KBM-7 (cell line): ENCODE data around the gene DCP1A.
"Not testable (repeated sequence)": the region's sequence is repeated elsewhere in the genome, so short reads cannot be mapped to it uniquely, and the experiment has no call there.

Experiments used
- DNase-seq: peaks from one replicate; pipeline ENCODE4 v3.0.0-alpha.2; 2015
- in situ Hi-C: fragments of 300-500 bp; cut with MboI; formaldehyde crosslinking; loops from 2 replicates; pipeline ENCODE4 v1.14.3; 2020; ENCODE audit warnings: low sequenced_read_pairs, low pct_unique_long_range_greater_than_20kb, mixed read lengths

The DCP1A gene

GRCh38 chr3:53278667-53279066, 68.7 kb downstream of the DCP1A start:
- no peak for DNase-seq
- in situ Hi-C loops: no loop called here

GRCh38 chr3:53274938-53275605, 72.3 kb downstream of the DCP1A start:
- no peak for DNase-seq
- in situ Hi-C loops: no loop called here

GRCh38 chr3:53273146-53273670, 74.1 kb downstream of the DCP1A start:
- no peak for DNase-seq

GRCh38 chr3:53269888-53270880, 77.2 kb downstream of the DCP1A start:
- in situ Hi-C loops: no loop called here
- DNase-seq: peak; percentile 98

More at GRCh38 chr3:53273146-53273670, 74.1 kb downstream of the DCP1A start:
- in situ Hi-C loops: no loop called here

- in situ Hi-C loops, DNase-seq: not testable (repeated sequence)
Measured at GRCh38 chr3:53269193-53269592, 78.2 kb downstream of the DCP1A start.

GRCh38 chr3:53267766-53268165, 79.6 kb downstream of the DCP1A start:
- in situ Hi-C loops: no loop called here

GRCh38 chr3:53264718-53265117, 82.6 kb downstream of the DCP1A start:
- in situ Hi-C loops: no loop called here
- DNase-seq: no peak

More at GRCh38 chr3:53267766-53268165, 79.6 kb downstream of the DCP1A start:
- no peak for DNase-seq

- no peak for DNase-seq
- in situ Hi-C loops: no loop called here
Measured at GRCh38 chr3:53263907-53264306, 83.4 kb downstream of the DCP1A start.

- DNase-seq: no peak
- in situ Hi-C loops: no loop called here
Measured at GRCh38 chr3:53261712-53262111, 85.6 kb downstream of the DCP1A start.

GRCh38 chr3:53260286-53260785, 87.0 kb downstream of the DCP1A start:
- in situ Hi-C loops: no loop called here
- no peak for DNase-seq

GRCh38 chr3:53259427-53260259, 87.7 kb downstream of the DCP1A start:
- no peak for DNase-seq
- in situ Hi-C loops: no loop called here

- no peak for DNase-seq
Measured at GRCh38 chr3:53258600-53259426, 88.5 kb downstream of the DCP1A start.

GRCh38 chr3:53257465-53257864, 89.9 kb downstream of the DCP1A start:
- in situ Hi-C loops: no loop called here

More at GRCh38 chr3:53258600-53259426, 88.5 kb downstream of the DCP1A start:
- in situ Hi-C loops: no loop called here

GRCh38 chr3:53256704-53257055, 90.7 kb downstream of the DCP1A start:
- DNase-seq: no peak
- in situ Hi-C loops: no loop called here

More at GRCh38 chr3:53257465-53257864, 89.9 kb downstream of the DCP1A start:
- no peak for DNase-seq

- DNase-seq: peak; percentile 66
- in situ Hi-C loops: no loop called here
Measured at GRCh38 chr3:53255775-53256703, 91.3 kb downstream of the DCP1A start, which contains the start of gene TKT. Gene TKT, minus strand, starts transcription at chr3:53256022. Its CDS starts 80 bp downstream, at chr3:53255942.

- DNase-seq: peak; percentile 32
- in situ Hi-C loops: no loop called here
Measured at GRCh38 chr3:53255423-53255774, 91.9 kb downstream of the DCP1A start.
